Measurements from ENCODE around the gene KRTAP21-3.

DNA sequence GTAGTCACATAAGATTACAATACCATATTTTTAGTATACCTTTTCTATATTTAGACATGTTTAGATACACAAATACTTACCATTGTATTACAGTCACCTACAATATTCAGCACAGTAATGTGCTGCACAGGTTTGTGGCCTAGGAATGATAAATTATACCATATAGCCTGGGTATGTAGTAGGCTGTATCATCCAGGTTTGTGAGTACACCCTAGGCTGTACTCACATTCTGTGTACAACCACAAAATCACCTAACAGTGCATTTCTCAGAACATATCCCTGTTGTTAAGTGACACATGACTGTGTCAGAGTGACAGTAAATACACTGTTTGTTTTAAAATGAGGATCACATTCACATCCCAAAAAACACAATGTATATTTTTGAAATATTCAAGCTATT, 11.2 kb downstream of the KRTAP21-3 start:
- TF ChIP-seq, protein P1, sequence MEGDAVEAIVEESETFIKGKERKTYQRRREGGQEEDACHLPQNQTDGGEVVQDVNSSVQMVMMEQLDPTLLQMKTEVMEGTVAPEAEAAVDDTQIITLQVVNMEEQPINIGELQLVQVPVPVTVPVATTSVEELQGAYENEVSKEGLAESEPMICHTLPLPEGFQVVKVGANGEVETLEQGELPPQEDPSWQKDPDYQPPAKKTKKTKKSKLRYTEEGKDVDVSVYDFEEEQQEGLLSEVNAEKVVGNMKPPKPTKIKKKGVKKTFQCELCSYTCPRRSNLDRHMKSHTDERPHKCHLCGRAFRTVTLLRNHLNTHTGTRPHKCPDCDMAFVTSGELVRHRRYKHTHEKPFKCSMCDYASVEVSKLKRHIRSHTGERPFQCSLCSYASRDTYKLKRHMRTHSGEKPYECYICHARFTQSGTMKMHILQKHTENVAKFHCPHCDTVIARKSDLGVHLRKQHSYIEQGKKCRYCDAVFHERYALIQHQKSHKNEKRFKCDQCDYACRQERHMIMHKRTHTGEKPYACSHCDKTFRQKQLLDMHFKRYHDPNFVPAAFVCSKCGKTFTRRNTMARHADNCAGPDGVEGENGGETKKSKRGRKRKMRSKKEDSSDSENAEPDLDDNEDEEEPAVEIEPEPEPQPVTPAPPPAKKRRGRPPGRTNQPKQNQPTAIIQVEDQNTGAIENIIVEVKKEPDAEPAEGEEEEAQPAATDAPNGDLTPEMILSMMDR (IDR thresholded peaks at IDR 0.05): no peak
- no peak for TF ChIP-seq POLR2A (IDR thresholded peaks at IDR 0.05)

Data from testis (tissue), 2 donors.